Hepatocyte (in vitro differentiated cells): Measurements from ENCODE around the gene BACH2.

ENCODE experiments used
- CTCF ChIP-seq: fragments of 200-600 bp; sonication (generic); IDR thresholded peaks from 2 replicates; pipeline ENCODE4 v1.5.1; 2016; ENCODE audit warnings: antibody characterized with exemption, mild to moderate bottlenecking; ENCODE audit not compliant: poor library complexity
- EZH2phosphoT487 ChIP-seq: fragments of 200-600 bp; sonication (generic); IDR thresholded peaks from one replicate; pipeline ENCODE4 v1.6.1; 2018; ENCODE audit warnings: antibody characterized with exemption, mild to moderate bottlenecking, low read depth, moderate library complexity; ENCODE audit not compliant: unreplicated experiment, severe bottlenecking

GRCh38 chr6:90000864-90001731 is 295.5 kb downstream of the BACH2 start:
- TF ChIP-seq CTCF (no peak), EZH2phosphoT487 (no peak)
